Liver (tissue), 9 donors: ENCODE measurements around the gene FAM184B. TPM values are rescaled to one million over a fixed set of nuclear protein-coding genes. Genes with fewer than 3 reads are reported as not detected.

Source experiments
- DNase-seq: peaks from one replicate; pipeline ENCODE4 v3.0.0-alpha.2; 2017; ENCODE audit warnings: low spot score
- H3K27ac ChIP-seq, 2 donors: one replicate each; pipeline ENCODE4 v1.7.0; 2013; ENCODE audit warnings: inconsistent platforms in 2 of 2, low read length in 2 of 2, control low read depth in 1 of 2, low read depth in 1 of 2, mild to moderate bottlenecking in 1 of 2
- H3K27me3 ChIP-seq, 4 donors: one replicate each; pipeline versions ENCODE4 v1.6.1 to v1.7.0; 2013; ENCODE audit warnings: low read length in 3 of 4, inconsistent platforms in 1 of 4, mild to moderate bottlenecking in 1 of 4, moderate library complexity in 1 of 4; ENCODE audit not compliant: control insufficient read depth in 4 of 4, insufficient read depth in 4 of 4
- H3K36me3 ChIP-seq, 4 donors: one replicate each; pipeline versions ENCODE4 v1.6.1 to v1.7.0; 2013; ENCODE audit warnings: low read length in 3 of 4, mild to moderate bottlenecking in 3 of 4, low read depth in 1 of 4, moderate library complexity in 1 of 4; ENCODE audit not compliant: control insufficient read depth in 4 of 4, insufficient read depth in 3 of 4
- H3K4me1 ChIP-seq, 4 donors: one replicate each; pipeline versions ENCODE4 v1.6.1 to v1.7.0; 2013; ENCODE audit warnings: low read length in 3 of 4, mild to moderate bottlenecking in 3 of 4, moderate library complexity in 1 of 4; ENCODE audit not compliant: control insufficient read depth in 4 of 4, insufficient read depth in 4 of 4
- H3K4me3 ChIP-seq, 3 donors: one replicate each; pipeline versions ENCODE4 v1.6.1 to v1.7.0; 2013; ENCODE audit warnings: low read length in 3 of 3, control low read depth in 1 of 3, low read depth in 1 of 3, mild to moderate bottlenecking in 1 of 3
- H3K9ac ChIP-seq, 2 donors: one replicate each; pipeline ENCODE4 v1.7.0; 2013; ENCODE audit warnings: low read length in 2 of 2, mild to moderate bottlenecking in 2 of 2, moderate library complexity in 2 of 2, control low read depth in 1 of 2, low read depth in 1 of 2
- H3K9me3 ChIP-seq, 4 donors: one replicate each; pipeline versions ENCODE4 v1.6.1 to v1.7.0; 2013; ENCODE audit warnings: low read length in 3 of 4; ENCODE audit not compliant: control insufficient read depth in 4 of 4
- ATF3 ChIP-seq: IDR thresholded peaks from 2 replicates; pipeline ENCODE4 v1.6.1; 2016; ENCODE audit warnings: antibody characterized with exemption
- EGR1 ChIP-seq, 2 donors: IDR thresholded peaks; 2 replicates each; pipeline ENCODE4 v1.6.1; 2016 to 2018; ENCODE audit warnings: antibody characterized with exemption in 2 of 2, low read depth in 2 of 2
- FOXA1 ChIP-seq: IDR thresholded peaks from 2 replicates; pipeline ENCODE4 v1.6.1; 2016; ENCODE audit warnings: antibody characterized with exemption
- HNF4A ChIP-seq, 2 donors: conservative IDR thresholded peaks; 2 replicates each; pipeline ENCODE4 v1.6.1; 2016; ENCODE audit warnings: antibody characterized with exemption in 2 of 2, mild to moderate bottlenecking in 2 of 2
- HNF4G ChIP-seq: IDR thresholded peaks from 2 replicates; pipeline ENCODE4 v1.6.1; 2016; ENCODE audit warnings: antibody characterized with exemption
- JUND ChIP-seq, 2 donors: IDR thresholded peaks; 2 replicates each; pipeline ENCODE4 v1.6.1; 2016; ENCODE audit warnings: antibody characterized with exemption in 2 of 2
- MAX ChIP-seq: IDR thresholded peaks from 2 replicates; pipeline ENCODE4 v1.6.1; 2016; ENCODE audit warnings: antibody characterized with exemption
- NR2F2 ChIP-seq: IDR thresholded peaks from 2 replicates; pipeline ENCODE4 v1.6.1; 2016; ENCODE audit warnings: antibody characterized with exemption
- RAD21 ChIP-seq, 2 donors: IDR thresholded peaks; 2 replicates each; pipeline ENCODE4 v1.6.1; 2016; ENCODE audit warnings: antibody characterized with exemption in 2 of 2, mild to moderate bottlenecking in 2 of 2
- REST ChIP-seq: IDR thresholded peaks from 2 replicates; pipeline ENCODE4 v1.6.1; 2016; ENCODE audit warnings: antibody characterized with exemption, mild to moderate bottlenecking
- SP1 ChIP-seq: IDR thresholded peaks from 2 replicates; pipeline ENCODE4 v1.6.1; 2018; ENCODE audit warnings: antibody characterized with exemption, mild to moderate bottlenecking
- TAF1 ChIP-seq: conservative IDR thresholded peaks from 2 replicates; pipeline ENCODE4 v1.6.1; 2016; ENCODE audit warnings: antibody characterized with exemption, mild to moderate bottlenecking
- ZBTB33 ChIP-seq: IDR thresholded peaks from 2 replicates; pipeline ENCODE4 v1.6.1; 2016; ENCODE audit warnings: antibody characterized with exemption
- WGBS: extraction: QIAGEN DNeasy Blood & Tissue Kit; methylation state at CpG from one replicate; pipeline ENCODE4 v1.1.7; 2013; 5-methylcytosine and 5-hydroxymethylcytosine counted together
- polyA plus RNA-seq, 2 donors: library from polyadenylated mRNA; stranded (reverse) in 1 of 2; unstranded in 1 of 2; fragments of 200-250 nt in 1 of 2; fragments of >200 nt in 1 of 2; fragmentation: Nextera tagmentation in 1 of 2; extraction: Ambion mirVana in 1 of 2; gene quantifications; one replicate each; pipeline versions ENCODE4 v1.2.1 to v1.2.3, GENCODE V29; 2013 to 2015
- total RNA-seq, 2 donors: library from RNA; depleted of rRNA; stranded (reverse); fragments of >200 nt; gene quantifications; one replicate each; pipeline ENCODE4 v1.2.3, GENCODE V29; 2014
- donor health status: healthy.
- donor health status: healthy.
- donor health status: healthy.
- donor health status: healthy.
- donor health status: healthy.

Gene FAM184B
- total and polyA plus RNA-seq, 4 donors = 0.01 TPM; not detected in 3

- Histone ChIP-seq H3K4me3 (no peak overlapping the region), H3K4me1 (peaks cover 8 to 14% (median 11%) of the 10 kb centered on the region in 4 donors), H3K9ac (no peak overlapping the region), H3K36me3 (no peaks in the 10 kb centered on the region), H3K9me3 (no peaks in the 10 kb centered on the region), H3K27ac (no peak overlapping the region), H3K27me3 (peaks cover 0 to 9% (median 3%) of the 10 kb centered on the region in 4 donors)
- 86% methylated on average over 5 of the region's 5 CpGs for WGBS
- TF ChIP-seq ZBTB33 (no peak), EGR1 (IDR thresholded peaks at IDR 0.05; ENCODE audit: low read depth in 2 of 2) (no peak), RAD21 (IDR thresholded peaks at IDR 0.05) (no peak), MAX (no peak), NR2F2 (no peak), FOXA1 (no peak), TAF1 (no peak), JUND (IDR thresholded peaks at IDR 0.05) (no peak)
- no peak for DNase-seq
Observed at GRCh38 chr4:17785858-17786257, 4.4 kb upstream of the FAM184B start.

GRCh38 chr4:17780501-17781299 lies 721 bp downstream of the FAM184B start:
- no peak for DNase-seq
- H3K36me3 ChIP-seq = no peaks in the 10 kb centered on the region
- whole genome bisulfite sequencing = 9% methylated on average over 31 of the region's 31 CpGs
- H3K27me3 ChIP-seq = peaks cover 0 to 20% (median 6%) of the 10 kb centered on the region in 4 donors
- H3K4me1 ChIP-seq = peaks cover 10 to 20% (median 16%) of the 10 kb centered on the region in 4 donors
- peak overlapping the region in 2 of 3 donors; percentile 21 to 48 for H3K4me3 ChIP-seq
- H3K9ac ChIP-seq = no peak overlapping the region
- H3K9me3 ChIP-seq = no peaks in the 10 kb centered on the region
- TF ChIP-seq FOXA1 = no peak
- no peak for TF ChIP-seq HNF4G
- no peak for TF ChIP-seq HNF4A (conservative IDR thresholded peaks at IDR 0.05)
- TF ChIP-seq ATF3 = no peak
- TF ChIP-seq TAF1 = no peak
- TF ChIP-seq SP1 = no peak
- TF ChIP-seq NR2F2 = no peak
- no peak for TF ChIP-seq MAX
- no peak for TF ChIP-seq REST
- TF ChIP-seq RAD21 (IDR thresholded peaks at IDR 0.05) = no peak
- H3K27ac ChIP-seq = no peak overlapping the region
